Stimulated activated naive CD4-positive, alpha-beta T cell (primary cell): ENCODE results near the gene MINPP1.
"Not testable (repeated sequence)": the region's sequence is repeated elsewhere in the genome, so short reads cannot be mapped to it uniquely, and the experiment has no call there.

Experiments
- DNase-seq, 6 experiments: peaks; one replicate each; lab custom pipeline; 2025; lab: John Stamatoyannopoulos, UW

Gene MINPP1, protein sequence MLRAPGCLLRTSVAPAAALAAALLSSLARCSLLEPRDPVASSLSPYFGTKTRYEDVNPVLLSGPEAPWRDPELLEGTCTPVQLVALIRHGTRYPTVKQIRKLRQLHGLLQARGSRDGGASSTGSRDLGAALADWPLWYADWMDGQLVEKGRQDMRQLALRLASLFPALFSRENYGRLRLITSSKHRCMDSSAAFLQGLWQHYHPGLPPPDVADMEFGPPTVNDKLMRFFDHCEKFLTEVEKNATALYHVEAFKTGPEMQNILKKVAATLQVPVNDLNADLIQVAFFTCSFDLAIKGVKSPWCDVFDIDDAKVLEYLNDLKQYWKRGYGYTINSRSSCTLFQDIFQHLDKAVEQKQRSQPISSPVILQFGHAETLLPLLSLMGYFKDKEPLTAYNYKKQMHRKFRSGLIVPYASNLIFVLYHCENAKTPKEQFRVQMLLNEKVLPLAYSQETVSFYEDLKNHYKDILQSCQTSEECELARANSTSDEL

DNA sequence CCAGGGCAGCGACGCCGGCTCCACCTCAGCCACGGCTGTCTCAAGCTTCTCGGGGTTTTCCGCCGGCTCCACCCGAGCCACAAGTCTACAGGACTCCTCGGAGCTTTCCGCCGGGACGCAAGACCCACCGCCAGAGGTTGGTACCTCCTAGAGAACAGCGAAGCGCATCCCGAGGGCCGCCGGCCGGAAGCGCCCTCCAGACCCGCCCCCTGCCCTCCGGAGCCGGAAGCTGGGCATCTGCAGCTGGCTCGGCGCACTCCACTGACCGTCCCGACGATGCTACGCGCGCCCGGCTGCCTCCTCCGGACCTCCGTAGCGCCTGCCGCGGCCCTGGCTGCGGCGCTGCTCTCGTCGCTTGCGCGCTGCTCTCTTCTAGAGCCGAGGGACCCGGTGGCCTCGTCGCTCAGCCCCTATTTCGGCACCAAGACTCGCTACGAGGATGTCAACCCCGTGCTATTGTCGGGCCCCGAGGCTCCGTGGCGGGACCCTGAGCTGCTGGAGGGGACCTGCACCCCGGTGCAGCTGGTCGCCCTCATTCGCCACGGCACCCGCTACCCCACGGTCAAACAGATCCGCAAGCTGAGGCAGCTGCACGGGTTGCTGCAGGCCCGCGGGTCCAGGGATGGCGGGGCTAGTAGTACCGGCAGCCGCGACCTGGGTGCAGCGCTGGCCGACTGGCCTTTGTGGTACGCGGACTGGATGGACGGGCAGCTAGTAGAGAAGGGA, at the start of gene MINPP1:
Gene MINPP1 (plus strand): TSS at position 254 of the 726 bp plus-strand sequence. CDS start 23 bp downstream, at position 277.
- peak; percentile 27 to 58 (median 45) for DNase-seq

DNA sequence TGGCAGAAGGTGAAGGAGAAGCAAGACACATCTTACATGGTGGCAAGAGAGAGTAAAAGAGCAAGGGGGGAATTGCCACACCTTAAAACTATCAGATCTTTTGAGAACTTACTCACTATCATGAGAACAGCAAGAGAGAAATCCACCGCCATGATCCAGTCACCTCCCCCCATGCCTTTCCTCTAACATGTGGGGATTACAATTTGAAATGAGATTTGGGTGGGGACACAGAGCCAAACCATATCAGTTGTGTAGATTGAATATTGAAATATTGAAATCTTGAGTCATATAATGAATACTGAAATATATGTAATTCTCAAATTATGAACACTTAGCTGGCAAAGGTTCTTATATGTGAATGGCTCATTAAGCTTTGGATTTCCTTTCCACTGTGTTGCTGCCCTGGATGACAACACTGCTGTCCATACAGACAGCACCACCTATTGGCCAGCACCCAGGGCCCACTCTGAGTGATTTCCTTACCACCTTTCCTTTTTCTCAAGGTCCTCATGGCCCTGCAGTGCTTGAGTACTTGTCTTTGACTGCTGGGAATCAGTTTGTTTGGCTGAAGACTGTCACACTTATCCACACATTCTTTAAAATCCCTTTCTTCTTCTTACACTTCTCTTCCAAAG, 48.0 kb upstream of the MINPP1 start:
- not testable (repeated sequence) for DNase-seq

DNA sequence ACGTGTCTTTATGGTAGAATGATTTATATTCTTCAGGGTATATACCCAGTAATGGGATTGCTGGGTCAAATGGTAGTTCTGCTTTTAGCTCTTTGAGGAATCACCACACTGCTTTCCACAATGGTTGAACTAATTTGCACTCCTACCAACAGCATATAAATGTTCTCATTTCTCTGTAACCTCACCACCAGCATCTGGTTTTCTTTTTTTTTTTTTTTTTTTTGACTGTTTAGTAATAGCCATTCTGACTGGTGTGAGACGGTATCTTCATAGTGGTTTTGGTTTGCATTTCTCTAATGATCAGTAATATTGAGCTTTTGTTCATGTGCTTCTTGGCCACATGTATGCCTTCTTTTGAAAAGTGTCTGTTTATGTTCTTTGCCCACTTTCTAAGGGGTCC, 42.9 kb upstream of the MINPP1 start:
- not testable (repeated sequence) for DNase-seq

DNA sequence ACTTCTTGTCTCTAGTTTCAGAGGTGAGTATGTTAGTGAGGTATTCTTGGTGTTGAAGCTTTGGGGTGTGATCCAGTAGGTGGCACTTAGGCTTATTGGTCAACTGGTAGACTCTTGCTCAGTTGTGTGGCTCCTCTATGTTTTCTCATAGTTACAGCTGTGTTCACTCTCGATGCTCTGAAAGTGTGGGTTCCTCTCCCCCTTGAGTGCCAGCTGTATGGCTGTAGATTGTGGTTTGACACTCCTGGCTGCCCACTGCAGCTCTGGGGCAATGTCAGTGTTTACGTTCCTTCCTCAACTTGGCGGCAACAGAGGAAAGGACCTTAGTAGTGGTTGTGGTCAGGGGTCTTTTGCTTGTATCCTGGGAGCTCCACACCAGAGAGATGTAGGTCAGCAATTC, 37.8 kb upstream of the MINPP1 start:
- DNase-seq: not testable (repeated sequence)

DNA sequence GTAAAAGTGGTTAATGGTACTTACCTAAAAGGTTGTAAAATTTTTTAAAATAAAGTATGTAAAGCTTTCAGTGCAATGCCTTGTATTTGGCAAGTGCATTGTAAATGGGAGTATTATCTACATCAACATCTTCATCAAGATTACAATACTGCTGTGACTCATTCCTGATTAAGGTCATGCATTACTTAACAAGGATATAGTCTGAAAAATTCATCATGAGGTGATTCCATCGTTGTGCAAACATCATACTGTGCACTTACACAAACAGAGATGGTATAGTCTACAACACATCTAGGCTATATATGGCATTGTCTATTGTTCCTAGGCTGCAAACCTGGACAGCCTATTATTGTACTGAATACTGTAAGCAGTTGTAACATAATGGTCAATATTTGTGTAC, 16.0 kb upstream of the MINPP1 start:
- not testable (repeated sequence) for DNase-seq

DNA sequence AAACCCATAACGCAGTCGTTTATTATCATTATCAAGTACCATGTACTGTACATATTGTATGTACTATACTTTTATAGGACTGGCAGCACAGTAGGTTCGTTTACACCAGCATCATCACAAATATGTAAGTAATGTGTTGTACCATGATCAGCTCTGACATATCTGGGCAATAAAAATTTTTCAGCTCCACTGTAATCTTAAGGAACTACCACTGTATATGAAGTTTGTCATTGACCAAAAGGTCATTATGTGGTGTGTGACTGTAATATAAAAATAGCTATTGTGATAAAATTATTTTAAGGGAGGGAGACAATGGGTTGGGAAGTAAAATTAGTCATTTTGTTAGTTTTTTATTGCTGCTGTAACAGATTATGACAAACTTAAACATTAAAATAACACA, 14.4 kb upstream of the MINPP1 start:
- DNase-seq: not testable (repeated sequence)

DNA sequence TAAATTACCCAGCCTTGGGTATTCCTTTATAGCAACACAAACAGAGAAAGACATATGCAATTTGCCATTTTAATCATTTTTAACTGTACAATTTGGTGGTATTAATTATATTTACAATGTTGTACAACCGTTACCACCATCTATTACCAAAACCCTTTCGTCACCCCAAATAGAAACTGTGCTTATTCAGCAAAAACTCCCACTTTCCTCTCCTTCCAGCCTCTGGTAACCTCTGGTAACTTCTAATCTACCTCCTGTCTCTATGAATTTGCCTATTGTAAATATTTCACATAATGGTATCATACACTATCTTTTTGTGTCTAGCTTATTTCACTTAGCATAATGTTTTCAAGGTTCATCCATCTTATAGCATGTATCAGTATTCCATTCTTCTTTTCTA, 12.2 kb upstream of the MINPP1 start:
- DNase-seq: not testable (repeated sequence)

DNA sequence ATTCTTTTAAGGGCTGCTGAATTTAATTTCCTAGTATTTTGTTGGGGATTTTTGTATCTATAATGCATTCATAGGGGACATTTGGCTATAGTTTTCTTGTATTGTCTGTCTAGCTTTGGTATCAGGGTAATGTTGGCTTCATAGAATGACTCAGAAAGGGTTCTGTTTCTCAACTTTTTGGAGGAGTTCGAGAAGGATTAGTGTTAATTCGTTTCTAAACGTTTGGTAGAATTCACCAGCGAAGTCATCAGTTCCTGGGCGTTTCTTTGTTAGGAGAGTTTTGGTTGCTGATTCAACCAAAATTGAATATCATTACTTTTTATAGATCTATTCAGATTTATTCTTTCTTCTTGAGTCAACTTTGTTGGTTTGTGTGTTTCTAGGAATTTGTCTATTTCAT, 9.2 kb upstream of the MINPP1 start:
- DNase-seq: not testable (repeated sequence)

DNA sequence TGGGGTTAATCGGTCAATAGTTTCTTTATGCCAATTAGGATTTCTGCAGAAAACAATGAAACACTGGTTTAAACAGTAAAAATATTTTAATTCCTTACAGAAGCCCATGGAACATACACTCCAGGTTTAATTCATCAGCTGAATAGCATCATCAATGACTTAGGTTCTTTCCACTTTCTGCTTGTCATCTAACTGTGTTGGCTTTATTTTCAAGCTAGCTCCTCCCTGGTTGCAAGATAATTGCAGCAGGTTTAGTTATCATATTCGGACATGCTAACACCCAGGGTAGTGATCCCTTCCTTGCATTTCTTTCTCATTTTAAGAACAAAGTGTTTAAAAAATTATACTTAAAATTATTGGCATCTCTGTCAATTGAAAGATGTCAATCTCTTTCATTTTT, 7.3 kb upstream of the MINPP1 start:
- DNase-seq: not testable (repeated sequence)

DNA sequence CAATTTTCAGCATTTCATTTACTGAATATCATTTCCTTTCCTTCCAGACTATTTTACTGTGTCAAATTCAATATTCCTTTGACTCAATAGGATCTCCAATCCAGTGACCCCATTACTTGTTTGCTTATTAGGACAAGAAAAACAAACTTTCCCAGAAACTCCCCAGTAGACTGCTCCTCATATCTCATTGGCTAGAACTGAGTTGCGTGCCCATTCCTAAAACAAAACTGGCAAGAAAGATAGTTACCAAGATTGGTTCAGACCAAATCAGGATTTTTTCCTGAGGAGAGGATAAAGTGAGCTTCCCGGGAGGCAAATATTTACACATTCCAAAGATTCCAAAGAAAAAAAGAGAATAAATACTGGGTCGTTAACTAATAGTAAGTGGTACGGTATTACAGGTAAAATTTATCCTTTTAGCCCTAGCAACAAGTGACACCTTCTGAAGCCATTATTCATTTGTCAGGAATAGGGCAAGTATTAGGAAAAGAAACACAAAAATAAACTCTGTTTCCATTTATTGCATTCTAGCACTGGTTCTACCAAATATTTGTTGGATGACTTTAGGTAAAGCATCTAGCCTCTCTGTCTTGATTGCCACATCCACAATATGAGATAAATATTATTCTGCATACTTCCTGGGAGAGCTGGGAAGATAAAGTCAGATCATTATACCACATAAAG, 6.4 kb upstream of the MINPP1 start:
- DNase-seq: not testable (repeated sequence)

DNA sequence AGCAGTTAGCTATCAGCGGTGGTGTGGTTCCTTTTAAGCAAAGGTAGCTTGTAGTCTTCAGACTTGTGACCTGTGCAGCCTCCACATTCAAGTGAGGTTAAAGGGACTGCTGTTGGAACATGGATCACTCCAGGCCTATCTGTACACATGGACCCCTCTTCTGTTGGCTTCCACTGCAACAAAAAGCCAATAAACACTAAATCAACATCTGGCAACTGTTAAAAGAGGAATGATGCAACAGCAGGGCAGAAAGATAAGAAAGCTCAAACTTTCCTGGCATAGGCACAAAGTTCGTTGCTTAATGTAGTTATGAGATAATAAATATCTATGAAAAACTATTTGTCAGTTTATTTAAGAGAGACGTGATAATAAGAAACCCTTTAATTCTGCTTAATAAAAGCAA, 4.0 kb upstream of the MINPP1 start:
- DNase-seq: no peak

DNA sequence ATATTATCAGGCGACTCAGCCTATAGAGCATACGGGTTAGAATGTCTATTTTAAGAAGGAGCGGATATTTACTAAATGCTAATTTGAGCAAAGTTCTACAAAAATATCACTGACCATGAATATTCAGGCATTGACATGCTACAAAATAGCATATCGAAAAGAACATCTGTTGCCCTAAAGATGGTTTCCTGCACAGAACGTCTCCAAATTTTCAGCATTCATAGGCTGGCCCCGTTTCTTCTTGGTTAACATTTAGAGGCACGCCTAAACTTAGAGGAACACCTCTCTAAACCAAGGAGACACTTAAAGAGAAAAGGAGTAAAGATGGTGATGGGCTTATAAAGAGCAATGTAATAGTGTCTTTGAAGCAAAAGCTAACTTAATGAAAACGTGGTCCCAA, 1.3 kb upstream of the MINPP1 start:
- DNase-seq: no peak

DNA sequence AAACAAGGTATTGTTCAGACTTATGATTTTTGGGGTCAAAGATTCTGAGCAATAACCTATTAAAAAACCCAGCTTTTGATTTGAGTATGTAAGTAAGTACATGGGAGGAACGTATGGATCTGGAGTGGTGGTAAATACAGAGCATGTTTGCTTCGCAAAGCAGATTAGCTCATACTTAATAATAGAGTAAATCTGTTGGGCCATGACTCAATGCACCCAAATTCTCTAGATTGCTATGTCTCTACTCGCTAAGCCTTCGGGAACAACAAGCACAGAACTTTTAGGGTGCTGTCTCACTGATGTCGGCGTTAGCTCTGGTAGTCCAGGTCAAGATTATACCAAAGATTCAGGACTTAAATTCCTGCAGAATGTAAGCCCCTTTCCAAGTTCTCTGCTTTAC, 807 bp upstream of the MINPP1 start:
- no peak for DNase-seq

DNA sequence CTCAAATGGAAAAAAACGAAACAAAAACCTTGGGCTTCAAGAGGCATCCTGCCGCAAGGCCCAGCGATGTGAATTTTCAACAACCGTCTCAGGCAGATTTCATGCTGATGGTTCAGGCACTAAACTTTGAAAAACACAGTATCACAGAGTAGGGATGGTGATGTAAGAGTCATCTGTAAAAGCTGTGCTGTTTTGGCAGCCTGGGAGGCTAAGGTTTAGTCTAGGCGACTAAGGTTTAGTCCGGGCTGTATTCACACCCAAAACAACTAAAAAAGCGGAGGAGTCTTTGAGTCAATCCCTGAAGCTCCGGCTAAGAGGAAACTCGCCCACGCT, 420 bp upstream of the MINPP1 start:
- peak in 1 of 6 experiments; percentile 54 for DNase-seq

DNA sequence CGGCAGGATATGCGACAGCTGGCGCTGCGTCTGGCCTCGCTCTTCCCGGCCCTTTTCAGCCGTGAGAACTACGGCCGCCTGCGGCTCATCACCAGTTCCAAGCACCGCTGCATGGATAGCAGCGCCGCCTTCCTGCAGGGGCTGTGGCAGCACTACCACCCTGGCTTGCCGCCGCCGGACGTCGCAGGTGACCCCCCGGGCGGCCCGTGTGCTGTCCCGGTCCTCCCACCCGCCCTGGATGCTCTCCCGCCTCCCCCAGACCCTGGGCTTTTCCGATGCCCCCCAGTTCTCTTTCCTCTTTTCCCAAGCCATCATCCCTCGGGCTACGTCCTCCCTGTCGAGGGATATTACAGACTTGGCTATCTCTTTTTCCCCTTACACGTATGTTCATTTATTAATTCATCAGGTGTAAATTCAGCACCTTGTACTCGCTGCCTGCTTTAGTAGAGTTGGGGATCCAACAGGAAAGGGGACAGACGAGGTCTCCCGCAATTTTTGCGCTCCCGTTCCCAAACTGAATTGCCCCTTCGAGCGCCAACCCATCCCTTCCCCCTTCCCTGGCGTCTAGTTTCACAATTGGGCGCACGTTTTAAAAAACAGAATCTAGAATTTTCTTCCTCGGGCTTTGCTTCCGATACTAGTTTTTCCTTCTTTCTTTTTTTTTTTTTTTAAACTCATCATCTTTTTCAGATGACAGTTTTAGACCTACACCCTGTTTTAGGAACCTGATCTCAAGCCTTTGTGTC, 846 bp downstream of the MINPP1 start:
- peak in 3 of 6 experiments; percentile 1 to 53 (median 5) for DNase-seq

DNA sequence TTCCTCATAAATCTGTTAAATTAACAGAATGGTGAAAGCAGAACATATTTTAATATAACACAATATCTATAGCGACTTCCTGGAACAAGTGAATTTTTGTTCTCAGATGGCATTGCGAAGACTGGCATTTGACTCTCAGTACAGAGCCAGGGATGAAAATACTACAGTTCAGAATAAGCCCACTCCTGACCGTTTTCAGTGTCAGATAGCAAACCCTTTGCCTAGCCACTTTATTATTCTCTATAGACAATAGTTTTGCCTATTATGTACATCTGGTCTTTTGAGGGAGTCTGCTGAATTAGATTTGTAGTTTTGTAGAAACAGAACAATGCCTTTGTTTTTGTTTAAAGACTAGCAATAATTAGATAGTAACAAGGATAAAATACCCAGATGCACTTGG, 2.3 kb downstream of the MINPP1 start:
- DNase-seq: no peak

DNA sequence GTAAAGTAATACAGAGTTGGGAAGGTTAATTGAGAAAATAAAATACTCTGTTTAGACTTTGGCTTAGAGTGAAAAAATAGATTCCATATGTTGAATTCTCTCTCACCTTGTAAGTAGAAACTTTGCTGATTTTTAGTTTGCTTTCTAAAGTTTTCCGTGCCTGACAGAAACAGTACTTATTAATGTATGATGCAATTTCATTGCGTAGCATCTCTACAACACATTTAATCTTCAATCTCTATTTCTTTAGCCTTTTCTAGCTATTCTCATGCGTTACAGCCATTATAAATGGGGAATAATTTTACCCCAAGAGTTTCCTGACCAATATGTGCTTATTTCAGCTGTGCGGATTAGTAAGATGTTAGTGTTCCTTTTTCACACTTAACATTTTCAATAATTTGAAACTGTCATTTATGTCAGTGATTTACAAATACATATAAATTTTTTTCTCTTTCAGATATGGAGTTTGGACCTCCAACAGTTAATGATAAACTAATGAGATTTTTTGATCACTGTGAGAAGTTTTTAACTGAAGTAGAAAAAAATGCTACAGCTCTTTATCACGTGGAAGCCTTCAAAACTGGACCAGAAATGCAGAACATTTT, 3.3 kb downstream of the MINPP1 start:
- DNase-seq: no peak

DNA sequence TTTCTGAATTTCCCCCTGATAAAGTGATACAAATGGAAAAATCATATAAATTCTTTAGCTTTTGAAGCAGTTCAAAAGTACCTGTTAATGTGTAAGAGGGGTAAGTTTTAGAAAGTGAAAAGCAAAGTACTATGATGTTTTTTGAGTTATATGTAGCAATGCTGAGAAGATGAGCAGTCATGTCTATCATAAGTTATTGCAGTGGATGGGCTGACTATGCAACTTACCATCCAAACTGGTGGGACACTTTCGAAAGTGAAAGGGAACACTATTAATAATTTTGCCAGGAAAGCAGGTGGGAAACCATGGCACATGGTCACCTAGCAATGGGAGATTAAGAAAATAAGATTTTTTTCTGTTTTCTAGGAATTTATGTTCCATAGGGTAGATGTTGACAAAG, 4.1 kb downstream of the MINPP1 start:
- DNase-seq: no peak

DNA sequence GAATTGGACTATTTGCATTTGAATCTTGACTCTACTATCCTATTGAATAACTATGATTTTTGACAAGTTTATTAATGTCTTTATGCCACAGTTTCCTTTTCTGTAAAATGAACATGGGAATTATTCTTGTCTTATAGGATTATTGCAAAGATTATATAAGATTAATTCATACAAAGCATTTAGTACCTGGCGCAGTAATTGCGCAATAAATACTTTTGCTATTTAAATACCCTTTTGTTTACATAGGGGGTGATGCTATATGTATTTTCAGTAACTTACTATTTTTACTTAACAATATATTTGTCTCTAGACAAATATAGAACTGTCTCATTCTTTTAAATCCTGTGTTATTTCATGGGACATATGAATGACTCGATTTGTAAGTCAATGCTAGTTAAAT, 5.3 kb downstream of the MINPP1 start:
- no peak for DNase-seq

DNA sequence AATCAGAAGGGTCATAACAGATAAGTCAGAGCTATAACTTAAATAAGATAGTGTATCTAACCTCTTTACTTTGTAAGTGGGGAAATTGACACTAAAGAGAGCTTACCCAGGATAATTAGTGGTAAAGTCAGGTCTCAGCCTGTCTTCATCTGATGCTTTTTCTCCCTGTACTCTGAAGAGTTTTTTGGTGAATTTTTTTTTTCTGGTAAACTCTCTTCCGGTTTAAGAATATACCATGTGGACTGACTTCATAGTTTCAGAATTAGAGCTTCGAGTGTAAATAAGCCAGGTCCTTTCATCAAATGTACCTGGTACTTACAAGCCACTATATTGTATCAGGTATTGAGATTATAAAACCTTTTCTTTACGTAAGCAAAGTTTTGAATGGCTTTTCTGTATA, 6.8 kb downstream of the MINPP1 start:
- DNase-seq: no peak

DNA sequence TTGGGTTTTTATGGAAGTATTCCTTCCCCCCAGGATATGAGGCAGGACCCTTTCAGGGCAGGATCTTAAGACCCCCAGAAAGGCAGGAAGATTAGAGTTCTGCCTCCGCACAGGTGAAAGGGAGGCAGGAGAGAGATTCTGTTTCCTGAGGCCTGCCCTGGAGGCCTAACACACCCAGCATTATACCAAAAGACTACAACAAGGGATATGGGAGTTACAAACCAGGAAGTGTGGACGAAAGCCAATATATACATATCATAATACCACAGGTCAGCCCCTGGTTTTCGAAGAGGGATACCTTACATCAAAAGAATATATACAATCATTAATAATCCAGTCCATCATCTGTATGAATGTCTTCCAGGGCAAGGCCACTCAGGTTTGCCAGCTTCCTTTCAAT, 14.2 kb downstream of the MINPP1 start:
- no peak for DNase-seq
